ENCODE results near the gene ISYNA1. TPM values are rescaled to one million over a fixed set of nuclear protein-coding genes. Genes with fewer than 3 reads are reported as not detected.
A peak's percentile ranks its signal among the peaks of the same experiment; 100 is the strongest.

Gene ISYNA1
- total RNA-seq, 1 donor from 2014 or later: 30.6 TPM

DNA sequence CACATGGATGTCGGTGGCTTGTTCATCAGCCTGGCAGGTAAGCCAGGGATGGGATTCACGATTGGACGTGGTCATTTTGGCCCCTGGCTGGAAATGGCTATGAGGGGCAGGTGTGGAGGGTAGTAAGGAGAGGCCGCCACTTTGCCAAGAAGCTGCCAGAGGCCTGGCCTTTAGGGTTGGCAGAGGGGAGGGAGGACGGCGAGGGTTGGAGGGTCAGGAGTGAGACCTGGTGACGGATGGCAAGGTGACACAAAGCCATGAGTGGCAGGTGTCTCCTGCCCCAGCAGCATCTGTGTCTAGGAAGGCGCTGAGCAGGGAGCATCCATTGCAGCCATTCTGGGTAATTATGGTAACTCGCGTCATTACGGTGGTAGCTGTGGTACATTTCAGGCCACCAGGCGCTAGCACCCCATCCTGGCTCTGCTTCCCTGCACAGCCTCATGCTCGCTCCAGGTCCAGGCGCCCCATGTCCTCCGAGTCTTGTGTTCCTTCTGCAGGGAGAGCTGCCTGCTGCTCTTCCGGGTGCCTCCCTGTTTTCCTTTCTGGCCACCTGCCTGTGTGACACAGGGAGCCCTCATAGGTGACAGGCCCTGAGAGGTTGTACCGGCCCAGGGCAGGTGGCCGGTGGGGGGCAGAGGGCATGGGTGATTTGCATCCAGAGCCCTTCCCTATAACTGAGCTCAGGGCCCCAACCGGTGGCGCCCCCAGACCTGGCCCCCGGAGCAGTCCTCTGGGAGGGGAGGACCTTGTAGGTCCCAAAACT lies 14.5 kb downstream of the ISYNA1 start:
- intact Hi-C loops (cut with DNase I): no loop called here
- TF ChIP-seq, protein P1, sequence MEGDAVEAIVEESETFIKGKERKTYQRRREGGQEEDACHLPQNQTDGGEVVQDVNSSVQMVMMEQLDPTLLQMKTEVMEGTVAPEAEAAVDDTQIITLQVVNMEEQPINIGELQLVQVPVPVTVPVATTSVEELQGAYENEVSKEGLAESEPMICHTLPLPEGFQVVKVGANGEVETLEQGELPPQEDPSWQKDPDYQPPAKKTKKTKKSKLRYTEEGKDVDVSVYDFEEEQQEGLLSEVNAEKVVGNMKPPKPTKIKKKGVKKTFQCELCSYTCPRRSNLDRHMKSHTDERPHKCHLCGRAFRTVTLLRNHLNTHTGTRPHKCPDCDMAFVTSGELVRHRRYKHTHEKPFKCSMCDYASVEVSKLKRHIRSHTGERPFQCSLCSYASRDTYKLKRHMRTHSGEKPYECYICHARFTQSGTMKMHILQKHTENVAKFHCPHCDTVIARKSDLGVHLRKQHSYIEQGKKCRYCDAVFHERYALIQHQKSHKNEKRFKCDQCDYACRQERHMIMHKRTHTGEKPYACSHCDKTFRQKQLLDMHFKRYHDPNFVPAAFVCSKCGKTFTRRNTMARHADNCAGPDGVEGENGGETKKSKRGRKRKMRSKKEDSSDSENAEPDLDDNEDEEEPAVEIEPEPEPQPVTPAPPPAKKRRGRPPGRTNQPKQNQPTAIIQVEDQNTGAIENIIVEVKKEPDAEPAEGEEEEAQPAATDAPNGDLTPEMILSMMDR (IDR thresholded peaks at IDR 0.05): no peak
- ATAC-seq (no peak), DNase-seq (peak; percentile 41)
- no peaks in the 10 kb centered on the region for H3K36me3 ChIP-seq
- H3K27ac ChIP-seq: no peak overlapping the region
- peaks cover 58% of the 10 kb centered on the region for H3K4me1 ChIP-seq
- no peak overlapping the region for H3K4me3 ChIP-seq
- H3K9me3 ChIP-seq: no peaks in the 10 kb centered on the region
- no peaks in the 10 kb centered on the region for H3K27me3 ChIP-seq (ENCODE audit: low read depth)

- peaks cover 66% of the 10 kb centered on the region for H3K4me1 ChIP-seq
Measured at GRCh38 chr19:18422530-18423191, 15.3 kb downstream of the ISYNA1 start.

DNA sequence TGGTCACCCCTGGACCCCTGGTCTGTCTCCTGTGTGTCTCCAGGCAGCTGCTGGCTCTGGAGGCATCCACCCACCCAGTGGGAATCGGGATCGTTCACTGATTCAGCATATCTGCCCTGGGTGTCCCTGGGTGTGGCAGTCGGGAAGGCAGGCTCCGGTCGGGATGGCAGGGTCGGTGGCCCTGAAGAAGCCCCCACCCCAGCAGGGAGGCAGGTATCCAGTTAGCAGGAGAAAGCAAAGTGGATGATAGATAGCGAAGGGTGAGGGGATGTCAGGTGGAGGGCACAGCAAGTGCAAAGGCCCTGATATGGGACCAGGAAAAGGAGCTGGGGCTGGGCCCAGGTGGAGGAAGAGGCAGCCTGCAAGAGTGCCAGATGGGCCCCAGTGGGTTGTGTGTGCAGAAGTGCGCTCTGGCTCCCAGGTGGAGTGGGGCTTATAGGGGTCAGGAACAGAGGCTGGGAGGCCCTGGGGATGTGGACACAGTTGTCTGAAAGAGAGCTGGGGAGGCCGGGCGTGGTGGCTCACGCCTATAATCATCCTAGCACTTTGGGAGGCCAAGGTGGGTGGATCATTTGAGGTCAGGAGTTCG lies 16.5 kb downstream of the ISYNA1 start:
- no peak overlapping the region for H3K27ac ChIP-seq
- H3K4me3 ChIP-seq: no peak overlapping the region
- no peaks in the 10 kb centered on the region for H3K36me3 ChIP-seq
- ATAC-seq: no peak
- TF ChIP-seq, protein P1 (IDR thresholded peaks at IDR 0.05): no peak
- peak; percentile 43 for DNase-seq
- no peaks in the 10 kb centered on the region for H3K27me3 ChIP-seq (ENCODE audit: low read depth)
- intact Hi-C loops (cut with DNase I): no loop called here
- no peaks in the 10 kb centered on the region for H3K9me3 ChIP-seq
- peaks cover 74% of the 10 kb centered on the region for H3K4me1 ChIP-seq

More at GRCh38 chr19:18422530-18423191, 15.3 kb downstream of the ISYNA1 start:
- no peak overlapping the region for H3K27ac ChIP-seq
- intact Hi-C loops (cut with DNase I): no loop called here
- H3K36me3 ChIP-seq: no peaks in the 10 kb centered on the region
- DNase-seq: peak; percentile 39
- ATAC-seq: no peak
- H3K9me3 ChIP-seq: no peaks in the 10 kb centered on the region
- H3K27me3 ChIP-seq (ENCODE audit: low read depth): no peaks in the 10 kb centered on the region
- no peak overlapping the region for H3K4me3 ChIP-seq
- TF ChIP-seq, protein P1 (IDR thresholded peaks at IDR 0.05): no peak

DNA sequence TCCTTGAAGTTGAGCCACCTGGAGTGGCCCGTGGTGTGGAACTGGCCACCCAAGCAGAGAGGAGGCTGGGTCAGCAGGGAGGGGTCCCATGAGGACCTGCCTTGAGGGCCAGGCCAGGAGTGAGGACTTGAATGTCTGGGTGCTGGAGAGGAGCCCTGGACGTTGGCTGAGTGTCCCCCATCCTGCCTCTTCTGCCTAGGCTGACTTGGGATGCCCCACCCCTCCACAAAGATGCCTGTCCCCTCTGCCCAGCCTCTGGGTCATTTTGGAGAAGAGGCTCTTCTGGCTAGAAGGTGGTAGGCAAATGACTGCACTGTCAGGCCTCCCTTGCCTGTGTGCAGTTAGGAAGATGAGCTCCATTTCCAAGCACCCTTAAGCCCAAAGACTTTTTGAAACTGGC lies 17.0 kb downstream of the ISYNA1 start:
- H3K4me3 ChIP-seq: peak overlapping the region; percentile 80
- intact Hi-C loops (cut with DNase I): no loop called here
- no peak overlapping the region for H3K27ac ChIP-seq
- H3K9me3 ChIP-seq: no peaks in the 10 kb centered on the region
- H3K36me3 ChIP-seq: no peaks in the 10 kb centered on the region
- H3K27me3 ChIP-seq (ENCODE audit: low read depth): no peaks in the 10 kb centered on the region
- peaks cover 74% of the 10 kb centered on the region for H3K4me1 ChIP-seq
- no peak for ATAC-seq
- peak; percentile 41 for DNase-seq
- TF ChIP-seq, protein P1 (IDR thresholded peaks at IDR 0.05): no peak

DNA sequence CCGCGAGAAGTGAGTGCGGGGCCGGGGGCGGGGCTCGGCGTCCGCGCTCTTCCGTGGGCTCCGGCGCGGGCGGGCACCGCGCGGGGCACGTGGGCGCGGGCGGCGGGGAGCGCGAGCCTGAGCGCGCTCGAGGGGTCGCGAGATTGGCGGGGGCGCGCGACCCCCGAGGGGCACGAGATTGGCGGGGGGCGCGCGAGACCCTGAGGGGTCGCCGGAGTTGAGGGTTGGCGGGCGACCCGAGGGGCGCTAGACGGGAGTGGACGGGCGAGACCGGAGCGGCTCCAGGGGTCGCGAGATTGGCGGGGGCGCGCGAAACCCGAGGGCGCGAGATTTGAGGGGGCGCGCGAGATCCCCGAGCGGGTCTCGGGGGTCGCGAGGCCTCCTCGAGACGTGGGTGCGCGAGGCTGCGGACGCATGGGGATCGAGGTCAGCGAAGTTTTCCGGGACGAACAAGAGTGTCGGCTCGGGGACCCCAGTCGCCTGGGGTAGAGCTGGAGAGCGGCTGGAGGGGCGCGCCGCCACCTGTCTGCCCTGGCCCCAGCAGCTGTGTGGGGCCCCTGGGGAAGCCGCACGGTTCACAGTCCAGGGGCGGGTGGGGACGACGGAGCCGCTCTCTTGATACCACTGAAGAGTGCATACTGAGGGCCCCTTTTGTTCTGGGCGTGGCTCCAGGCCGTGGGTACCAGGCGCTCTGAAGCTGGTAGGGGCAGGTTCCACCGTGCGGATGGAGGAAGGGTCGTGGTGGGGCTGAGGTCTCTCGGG lies 18.1 kb downstream of the ISYNA1 start:
- intact Hi-C loops (cut with DNase I): no loop called here
- no peaks in the 10 kb centered on the region for H3K9me3 ChIP-seq
- H3K27ac ChIP-seq: peak overlapping the region; percentile 97
- peak overlapping the region; percentile 80 for H3K4me3 ChIP-seq
- H3K27me3 ChIP-seq (ENCODE audit: low read depth): no peaks in the 10 kb centered on the region
- ATAC-seq (no peak), DNase-seq (peak; percentile 66)
- H3K4me1 ChIP-seq: peaks cover 74% of the 10 kb centered on the region
- TF ChIP-seq, protein P1 (IDR thresholded peaks at IDR 0.05): no peak
- H3K36me3 ChIP-seq: no peaks in the 10 kb centered on the region

Measured in lower lobe of right lung (tissue), 2 donors.